ENCODE data around the gene DIAPH1.

DIAPH1 gene

DNA sequence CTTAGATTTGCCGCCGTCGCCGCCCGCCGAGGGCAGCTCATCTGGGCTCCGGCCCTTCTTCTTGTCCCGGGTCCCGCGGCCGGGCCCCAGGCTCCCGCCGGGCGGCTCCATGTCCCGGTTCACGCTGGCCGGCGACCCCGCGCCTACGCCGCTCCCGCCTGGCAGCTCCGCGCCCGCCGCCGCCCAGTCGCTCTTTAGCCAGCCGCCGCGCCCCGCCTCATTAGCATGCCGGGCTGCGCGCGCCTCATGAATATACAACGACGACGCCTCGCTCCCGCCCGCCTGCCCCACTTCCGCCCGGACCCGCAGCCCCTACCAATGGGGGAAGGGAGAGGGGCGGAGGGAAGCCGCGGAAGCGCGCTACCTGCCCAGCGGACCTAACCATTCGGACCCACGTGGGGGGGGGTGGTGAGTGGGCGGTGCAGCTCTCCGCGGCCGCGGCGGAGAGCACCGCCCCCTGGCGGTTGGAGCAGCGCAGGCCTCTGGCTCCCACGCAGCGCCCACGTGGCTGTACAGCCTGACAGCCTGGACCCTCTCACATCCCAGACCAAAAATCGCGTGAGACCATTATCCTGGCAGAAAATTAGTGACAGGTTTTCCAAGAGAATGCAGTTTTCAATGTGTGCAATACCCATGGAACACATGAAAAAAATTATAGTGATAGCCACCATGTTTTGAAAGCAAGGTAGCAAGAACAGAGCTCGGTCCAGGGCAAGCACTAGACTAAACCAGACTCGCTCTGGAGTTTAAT, at the start of gene DIAPH1 (continued):
- no peak for TF ChIP-seq ZNF423 (tag by site-specific recombination; IDR thresholded peaks at IDR 0.05)
- TF ChIP-seq, protein P1, sequence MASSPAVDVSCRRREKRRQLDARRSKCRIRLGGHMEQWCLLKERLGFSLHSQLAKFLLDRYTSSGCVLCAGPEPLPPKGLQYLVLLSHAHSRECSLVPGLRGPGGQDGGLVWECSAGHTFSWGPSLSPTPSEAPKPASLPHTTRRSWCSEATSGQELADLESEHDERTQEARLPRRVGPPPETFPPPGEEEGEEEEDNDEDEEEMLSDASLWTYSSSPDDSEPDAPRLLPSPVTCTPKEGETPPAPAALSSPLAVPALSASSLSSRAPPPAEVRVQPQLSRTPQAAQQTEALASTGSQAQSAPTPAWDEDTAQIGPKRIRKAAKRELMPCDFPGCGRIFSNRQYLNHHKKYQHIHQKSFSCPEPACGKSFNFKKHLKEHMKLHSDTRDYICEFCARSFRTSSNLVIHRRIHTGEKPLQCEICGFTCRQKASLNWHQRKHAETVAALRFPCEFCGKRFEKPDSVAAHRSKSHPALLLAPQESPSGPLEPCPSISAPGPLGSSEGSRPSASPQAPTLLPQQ (tag by site-specific recombination; IDR thresholded peaks at IDR 0.05) = peak; percentile 80
- TF ChIP-seq, protein P2, sequence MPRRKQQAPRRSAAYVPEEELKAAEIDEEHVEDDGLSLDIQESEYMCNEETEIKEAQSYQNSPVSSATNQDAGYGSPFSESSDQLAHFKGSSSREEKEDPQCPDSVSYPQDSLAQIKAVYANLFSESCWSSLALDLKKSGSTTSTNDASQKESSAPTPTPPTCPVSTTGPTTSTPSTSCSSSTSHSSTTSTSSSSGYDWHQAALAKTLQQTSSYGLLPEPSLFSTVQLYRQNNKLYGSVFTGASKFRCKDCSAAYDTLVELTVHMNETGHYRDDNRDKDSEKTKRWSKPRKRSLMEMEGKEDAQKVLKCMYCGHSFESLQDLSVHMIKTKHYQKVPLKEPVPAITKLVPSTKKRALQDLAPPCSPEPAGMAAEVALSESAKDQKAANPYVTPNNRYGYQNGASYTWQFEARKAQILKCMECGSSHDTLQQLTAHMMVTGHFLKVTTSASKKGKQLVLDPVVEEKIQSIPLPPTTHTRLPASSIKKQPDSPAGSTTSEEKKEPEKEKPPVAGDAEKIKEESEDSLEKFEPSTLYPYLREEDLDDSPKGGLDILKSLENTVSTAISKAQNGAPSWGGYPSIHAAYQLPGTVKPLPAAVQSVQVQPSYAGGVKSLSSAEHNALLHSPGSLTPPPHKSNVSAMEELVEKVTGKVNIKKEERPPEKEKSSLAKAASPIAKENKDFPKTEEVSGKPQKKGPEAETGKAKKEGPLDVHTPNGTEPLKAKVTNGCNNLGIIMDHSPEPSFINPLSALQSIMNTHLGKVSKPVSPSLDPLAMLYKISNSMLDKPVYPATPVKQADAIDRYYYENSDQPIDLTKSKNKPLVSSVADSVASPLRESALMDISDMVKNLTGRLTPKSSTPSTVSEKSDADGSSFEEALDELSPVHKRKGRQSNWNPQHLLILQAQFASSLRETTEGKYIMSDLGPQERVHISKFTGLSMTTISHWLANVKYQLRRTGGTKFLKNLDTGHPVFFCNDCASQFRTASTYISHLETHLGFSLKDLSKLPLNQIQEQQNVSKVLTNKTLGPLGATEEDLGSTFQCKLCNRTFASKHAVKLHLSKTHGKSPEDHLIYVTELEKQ (tag by site-specific recombination; IDR thresholded peaks at IDR 0.05; ENCODE audit: borderline replicate concordance) = peak; percentile 68; the same call in 1 of the 2 replicates
- TF ChIP-seq ZNF629 (tag by site-specific recombination; IDR thresholded peaks at IDR 0.05) = peak; percentile 80
- TF ChIP-seq, protein P3, sequence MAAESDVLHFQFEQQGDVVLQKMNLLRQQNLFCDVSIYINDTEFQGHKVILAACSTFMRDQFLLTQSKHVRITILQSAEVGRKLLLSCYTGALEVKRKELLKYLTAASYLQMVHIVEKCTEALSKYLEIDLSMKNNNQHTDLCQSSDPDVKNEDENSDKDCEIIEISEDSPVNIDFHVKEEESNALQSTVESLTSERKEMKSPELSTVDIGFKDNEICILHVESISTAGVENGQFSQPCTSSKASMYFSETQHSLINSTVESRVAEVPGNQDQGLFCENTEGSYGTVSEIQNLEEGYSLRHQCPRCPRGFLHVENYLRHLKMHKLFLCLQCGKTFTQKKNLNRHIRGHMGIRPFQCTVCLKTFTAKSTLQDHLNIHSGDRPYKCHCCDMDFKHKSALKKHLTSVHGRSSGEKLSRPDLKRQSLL (tag by site-specific recombination; IDR thresholded peaks at IDR 0.05) = peak; percentile 55; the same call in 1 of the 2 replicates
- TF ChIP-seq ZFP41 (tag by site-specific recombination; IDR thresholded peaks at IDR 0.05; ENCODE audit: borderline replicate concordance) = no peak
- peak; percentile 98 for TF ChIP-seq ZNF2 (tag by site-specific recombination; IDR thresholded peaks at IDR 0.05)
- TF ChIP-seq OSR2 (tag by site-specific recombination; IDR thresholded peaks at IDR 0.05) = peak; percentile 82
- TF ChIP-seq, protein P4, sequence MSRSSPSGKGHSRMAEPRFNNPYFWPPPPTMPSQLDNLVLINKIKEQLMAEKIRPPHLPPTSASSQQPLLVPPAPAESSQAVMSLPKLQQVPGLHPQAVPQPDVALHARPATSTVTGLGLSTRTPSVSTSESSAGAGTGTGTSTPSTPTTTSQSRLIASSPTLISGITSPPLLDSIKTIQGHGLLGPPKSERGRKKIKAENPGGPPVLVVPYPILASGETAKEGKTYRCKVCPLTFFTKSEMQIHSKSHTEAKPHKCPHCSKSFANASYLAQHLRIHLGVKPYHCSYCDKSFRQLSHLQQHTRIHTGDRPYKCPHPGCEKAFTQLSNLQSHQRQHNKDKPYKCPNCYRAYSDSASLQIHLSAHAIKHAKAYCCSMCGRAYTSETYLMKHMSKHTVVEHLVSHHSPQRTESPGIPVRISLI (tag by site-specific recombination; IDR thresholded peaks at IDR 0.05) = peak; percentile 24; the same call in 1 of the 2 replicates
- TF ChIP-seq, protein P5, sequence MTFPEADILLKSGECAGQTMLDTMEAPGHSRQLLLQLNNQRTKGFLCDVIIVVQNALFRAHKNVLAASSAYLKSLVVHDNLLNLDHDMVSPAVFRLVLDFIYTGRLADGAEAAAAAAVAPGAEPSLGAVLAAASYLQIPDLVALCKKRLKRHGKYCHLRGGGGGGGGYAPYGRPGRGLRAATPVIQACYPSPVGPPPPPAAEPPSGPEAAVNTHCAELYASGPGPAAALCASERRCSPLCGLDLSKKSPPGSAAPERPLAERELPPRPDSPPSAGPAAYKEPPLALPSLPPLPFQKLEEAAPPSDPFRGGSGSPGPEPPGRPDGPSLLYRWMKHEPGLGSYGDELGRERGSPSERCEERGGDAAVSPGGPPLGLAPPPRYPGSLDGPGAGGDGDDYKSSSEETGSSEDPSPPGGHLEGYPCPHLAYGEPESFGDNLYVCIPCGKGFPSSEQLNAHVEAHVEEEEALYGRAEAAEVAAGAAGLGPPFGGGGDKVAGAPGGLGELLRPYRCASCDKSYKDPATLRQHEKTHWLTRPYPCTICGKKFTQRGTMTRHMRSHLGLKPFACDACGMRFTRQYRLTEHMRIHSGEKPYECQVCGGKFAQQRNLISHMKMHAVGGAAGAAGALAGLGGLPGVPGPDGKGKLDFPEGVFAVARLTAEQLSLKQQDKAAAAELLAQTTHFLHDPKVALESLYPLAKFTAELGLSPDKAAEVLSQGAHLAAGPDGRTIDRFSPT (tag by site-specific recombination; IDR thresholded peaks at IDR 0.05) = peak; percentile 70
- peak; percentile 85; the same call in 1 of the 2 replicates for TF ChIP-seq ZNF324 (tag by site-specific recombination; IDR thresholded peaks at IDR 0.05)
- TF ChIP-seq, protein P6, sequence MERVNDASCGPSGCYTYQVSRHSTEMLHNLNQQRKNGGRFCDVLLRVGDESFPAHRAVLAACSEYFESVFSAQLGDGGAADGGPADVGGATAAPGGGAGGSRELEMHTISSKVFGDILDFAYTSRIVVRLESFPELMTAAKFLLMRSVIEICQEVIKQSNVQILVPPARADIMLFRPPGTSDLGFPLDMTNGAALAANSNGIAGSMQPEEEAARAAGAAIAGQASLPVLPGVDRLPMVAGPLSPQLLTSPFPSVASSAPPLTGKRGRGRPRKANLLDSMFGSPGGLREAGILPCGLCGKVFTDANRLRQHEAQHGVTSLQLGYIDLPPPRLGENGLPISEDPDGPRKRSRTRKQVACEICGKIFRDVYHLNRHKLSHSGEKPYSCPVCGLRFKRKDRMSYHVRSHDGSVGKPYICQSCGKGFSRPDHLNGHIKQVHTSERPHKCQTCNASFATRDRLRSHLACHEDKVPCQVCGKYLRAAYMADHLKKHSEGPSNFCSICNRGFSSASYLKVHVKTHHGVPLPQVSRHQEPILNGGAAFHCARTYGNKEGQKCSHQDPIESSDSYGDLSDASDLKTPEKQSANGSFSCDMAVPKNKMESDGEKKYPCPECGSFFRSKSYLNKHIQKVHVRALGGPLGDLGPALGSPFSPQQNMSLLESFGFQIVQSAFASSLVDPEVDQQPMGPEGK (tag by site-specific recombination; IDR thresholded peaks at IDR 0.05) = peak; percentile 92
- TF ChIP-seq, protein P7, sequence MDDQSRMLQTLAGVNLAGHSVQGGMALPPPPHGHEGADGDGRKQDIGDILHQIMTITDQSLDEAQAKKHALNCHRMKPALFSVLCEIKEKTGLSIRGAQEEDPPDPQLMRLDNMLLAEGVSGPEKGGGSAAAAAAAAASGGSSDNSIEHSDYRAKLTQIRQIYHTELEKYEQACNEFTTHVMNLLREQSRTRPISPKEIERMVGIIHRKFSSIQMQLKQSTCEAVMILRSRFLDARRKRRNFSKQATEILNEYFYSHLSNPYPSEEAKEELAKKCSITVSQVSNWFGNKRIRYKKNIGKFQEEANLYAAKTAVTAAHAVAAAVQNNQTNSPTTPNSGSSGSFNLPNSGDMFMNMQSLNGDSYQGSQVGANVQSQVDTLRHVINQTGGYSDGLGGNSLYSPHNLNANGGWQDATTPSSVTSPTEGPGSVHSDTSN (CRISPR knock-in tag; IDR thresholded peaks at IDR 0.05) = 0 out of 2 replicates have a peak, but pooled peaks have one; percentile 47
- TF ChIP-seq, protein P8, sequence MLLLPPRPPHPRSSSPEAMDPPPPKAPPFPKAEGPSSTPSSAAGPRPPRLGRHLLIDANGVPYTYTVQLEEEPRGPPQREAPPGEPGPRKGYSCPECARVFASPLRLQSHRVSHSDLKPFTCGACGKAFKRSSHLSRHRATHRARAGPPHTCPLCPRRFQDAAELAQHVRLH (tag by site-specific recombination; IDR thresholded peaks at IDR 0.05) = peak; percentile 81
- peak; percentile 80 for TF ChIP-seq ZNF843 (tag by site-specific recombination; IDR thresholded peaks at IDR 0.05)
- TF ChIP-seq, protein P9, sequence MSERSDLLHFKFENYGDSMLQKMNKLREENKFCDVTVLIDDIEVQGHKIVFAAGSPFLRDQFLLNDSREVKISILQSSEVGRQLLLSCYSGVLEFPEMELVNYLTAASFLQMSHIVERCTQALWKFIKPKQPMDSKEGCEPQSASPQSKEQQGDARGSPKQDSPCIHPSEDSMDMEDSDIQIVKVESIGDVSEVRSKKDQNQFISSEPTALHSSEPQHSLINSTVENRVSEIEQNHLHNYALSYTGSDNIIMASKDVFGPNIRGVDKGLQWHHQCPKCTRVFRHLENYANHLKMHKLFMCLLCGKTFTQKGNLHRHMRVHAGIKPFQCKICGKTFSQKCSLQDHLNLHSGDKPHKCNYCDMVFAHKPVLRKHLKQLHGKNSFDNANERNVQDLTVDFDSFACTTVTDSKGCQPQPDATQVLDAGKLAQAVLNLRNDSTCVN (tag by site-specific recombination; optimal IDR thresholded peaks at IDR 0.05) = peak; percentile 99
- TF ChIP-seq, protein P10, sequence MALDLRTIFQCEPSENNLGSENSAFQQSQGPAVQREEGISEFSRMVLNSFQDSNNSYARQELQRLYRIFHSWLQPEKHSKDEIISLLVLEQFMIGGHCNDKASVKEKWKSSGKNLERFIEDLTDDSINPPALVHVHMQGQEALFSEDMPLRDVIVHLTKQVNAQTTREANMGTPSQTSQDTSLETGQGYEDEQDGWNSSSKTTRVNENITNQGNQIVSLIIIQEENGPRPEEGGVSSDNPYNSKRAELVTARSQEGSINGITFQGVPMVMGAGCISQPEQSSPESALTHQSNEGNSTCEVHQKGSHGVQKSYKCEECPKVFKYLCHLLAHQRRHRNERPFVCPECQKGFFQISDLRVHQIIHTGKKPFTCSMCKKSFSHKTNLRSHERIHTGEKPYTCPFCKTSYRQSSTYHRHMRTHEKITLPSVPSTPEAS (tag by site-specific recombination; IDR thresholded peaks at IDR 0.05) = no peak
- peak; percentile 88 for TF ChIP-seq ZNF341 (tag by site-specific recombination; IDR thresholded peaks at IDR 0.05; ENCODE audit: low read depth)
- no peak for TF ChIP-seq ZNF624 (tag by site-specific recombination; IDR thresholded peaks at IDR 0.05)
- TF ChIP-seq ZFP37 (tag by site-specific recombination; IDR thresholded peaks at IDR 0.05) = peak; percentile 61; the same call in 1 of the 2 replicates
- no peak for TF ChIP-seq ZNF530 (tag by site-specific recombination; IDR thresholded peaks at IDR 0.05; ENCODE audit: low read depth)
